NOMO-1 treated with DMSO at 0.1 percent for 48 hours (cell line): Measurements from ENCODE around the gene PNMT.

Source experiments
- DNase-seq: peaks from one replicate; lab custom pipeline; 2025; ENCODE audit not compliant: unreplicated experiment; lab: John Stamatoyannopoulos, UW

Gene PNMT

GRCh38 chr17:39669897-39670735 lies 1.9 kb downstream of the PNMT start:
- no peak for DNase-seq

- no peak for DNase-seq
Observed at GRCh38 chr17:39670746-39671145, 2.5 kb downstream of the PNMT start.

GRCh38 chr17:39671651-39672521 lies 3.6 kb downstream of the PNMT start:
- no peak for DNase-seq

- DNase-seq, result no peak
Observed at GRCh38 chr17:39672522-39673334, 4.5 kb downstream of the PNMT start.

GRCh38 chr17:39673335-39674081 lies 5.3 kb downstream of the PNMT start:
- DNase-seq, result no peak

GRCh38 chr17:39674179-39674578 lies 5.9 kb downstream of the PNMT start:
- DNase-seq, result no peak

GRCh38 chr17:39674702-39675389 lies 6.6 kb downstream of the PNMT start:
- no peak for DNase-seq

GRCh38 chr17:39675390-39676082 lies 7.3 kb downstream of the PNMT start:
- no peak for DNase-seq

- DNase-seq, result no peak
Observed at GRCh38 chr17:39676198-39676819, 8.1 kb downstream of the PNMT start.

- DNase-seq, result no peak
Observed at GRCh38 chr17:39677072-39677471, 8.8 kb downstream of the PNMT start.

GRCh38 chr17:39677542-39678339 lies 9.5 kb downstream of the PNMT start:
- DNase-seq, result no peak

GRCh38 chr17:39678340-39679116 lies 10.3 kb downstream of the PNMT start:
- no peak for DNase-seq

GRCh38 chr17:39679521-39680192 lies 11.4 kb downstream of the PNMT start:
- no peak for DNase-seq

GRCh38 chr17:39683295-39683939 lies 15.2 kb downstream of the PNMT start:
- DNase-seq, result no peak

GRCh38 chr17:39684369-39685192 lies 16.3 kb downstream of the PNMT start:
- no peak for DNase-seq
